A549 (cell line): Measurements from ENCODE around the gene FAM228B.

ENCODE experiments used
- MYC ChIP-seq: IDR thresholded peaks from 2 replicates; pipeline ENCODE4 v1.6.1; 2012; ENCODE audit warnings: mild to moderate bottlenecking, inconsistent platforms, low read length, improper control_type of control experiment, borderline replicate concordance
- TF ChIP-seq, protein P1 (sequence below): fragments of >200 bp; sonication (Bioruptor Twin); formaldehyde crosslinking; IDR thresholded peaks from 3 replicates; pipeline ENCODE4 v1.5.1; 2016

DNA sequence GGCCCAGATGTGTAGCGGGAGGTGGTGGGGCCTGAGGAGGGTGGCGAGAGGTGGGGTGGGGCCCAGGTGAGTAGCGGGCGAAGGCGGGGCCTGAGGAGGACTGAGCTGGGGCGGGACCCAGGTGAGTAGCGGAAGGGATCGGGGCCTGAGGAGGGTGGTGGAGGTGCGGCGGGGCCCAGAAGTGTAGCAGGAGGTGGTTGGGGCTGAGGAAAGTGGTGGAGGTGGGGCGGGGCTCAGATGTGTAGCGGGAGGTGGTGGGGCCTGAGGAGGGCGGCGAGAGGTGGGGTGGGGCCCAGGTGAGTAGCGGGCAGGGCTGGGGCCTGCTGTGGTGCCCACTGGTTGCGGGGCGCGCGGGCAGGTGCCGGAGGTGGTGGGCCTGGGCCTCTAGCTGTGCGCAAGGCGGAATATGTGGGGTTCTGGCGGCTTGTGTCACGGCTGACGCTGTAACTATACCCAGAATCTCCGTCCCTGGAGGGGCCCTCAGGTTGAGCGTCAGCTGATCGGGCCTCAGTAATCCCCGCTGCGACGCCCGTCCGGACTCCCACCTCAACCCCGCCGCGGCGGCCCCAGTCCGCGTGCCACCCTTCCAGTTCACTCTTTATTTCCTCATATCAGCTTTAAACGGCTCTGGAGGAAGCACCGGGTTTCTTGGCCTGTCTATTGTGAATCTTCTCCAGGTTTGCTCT lies 46.3 kb upstream of the FAM228B start:
- TF ChIP-seq, protein P1, sequence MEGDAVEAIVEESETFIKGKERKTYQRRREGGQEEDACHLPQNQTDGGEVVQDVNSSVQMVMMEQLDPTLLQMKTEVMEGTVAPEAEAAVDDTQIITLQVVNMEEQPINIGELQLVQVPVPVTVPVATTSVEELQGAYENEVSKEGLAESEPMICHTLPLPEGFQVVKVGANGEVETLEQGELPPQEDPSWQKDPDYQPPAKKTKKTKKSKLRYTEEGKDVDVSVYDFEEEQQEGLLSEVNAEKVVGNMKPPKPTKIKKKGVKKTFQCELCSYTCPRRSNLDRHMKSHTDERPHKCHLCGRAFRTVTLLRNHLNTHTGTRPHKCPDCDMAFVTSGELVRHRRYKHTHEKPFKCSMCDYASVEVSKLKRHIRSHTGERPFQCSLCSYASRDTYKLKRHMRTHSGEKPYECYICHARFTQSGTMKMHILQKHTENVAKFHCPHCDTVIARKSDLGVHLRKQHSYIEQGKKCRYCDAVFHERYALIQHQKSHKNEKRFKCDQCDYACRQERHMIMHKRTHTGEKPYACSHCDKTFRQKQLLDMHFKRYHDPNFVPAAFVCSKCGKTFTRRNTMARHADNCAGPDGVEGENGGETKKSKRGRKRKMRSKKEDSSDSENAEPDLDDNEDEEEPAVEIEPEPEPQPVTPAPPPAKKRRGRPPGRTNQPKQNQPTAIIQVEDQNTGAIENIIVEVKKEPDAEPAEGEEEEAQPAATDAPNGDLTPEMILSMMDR: no peak
- TF ChIP-seq MYC: no peak
